A549 (cell line): ENCODE results near the gene LRRC40. TPM values are rescaled to one million over a fixed set of nuclear protein-coding genes. Genes with fewer than 3 reads are reported as not detected.

Experiments used
- ATAC-seq, 2 experiments: fragments of 200-7000 bp in 1 of 2; fragments of >200 bp in 1 of 2; cut with Nextera tagmentation in 1 of 2; cut with Tn5 transposase in 1 of 2; 3 replicates each; pipeline versions ENCODE4 v1.8.0 to v1.9.1; 2018 to 2020; ENCODE audit warnings: mild to moderate bottlenecking in 1 of 2, moderate library complexity in 1 of 2
- CTCF ChIA-PET: fragments of 300-600 bp; sonication (Branson Sonifier 250); formaldehyde crosslinking; extraction: SDS; loops from one replicate; lab custom pipeline; 2021; ENCODE audit warnings: antibody characterized with exemption, inconsistent platforms; lab: Yijun Ruan, JAX
- POLR2A ChIA-PET: fragments of 350-600 bp; formaldehyde crosslinking; extraction: SDS; loops from one replicate; lab custom pipeline; 2021; ENCODE audit warnings: antibody characterized with exemption, inconsistent platforms; lab: Yijun Ruan, JAX
- DNase-seq, 2 experiments: peaks; one replicate each; pipeline versions ENCODE4 v3.0.0 to v3.0.0-alpha.2; 2011 to 2016; ENCODE audit warnings: low read depth in 1 of 2, low spot score in 1 of 2
- FAIRE-seq: peaks from 2 replicates; lab custom pipeline; 2011; peaks lifted over from hg19 to GRCh38; lab: Jason Lieb, UNC
- H3K27ac ChIP-seq, 2 experiments: fragments of >200 bp; sonication (Bioruptor Twin); formaldehyde crosslinking; 3 replicates each; pipeline ENCODE4 v1.5.1; 2016 to 2017
- H3K4me1 ChIP-seq: fragments of >200 bp; sonication (Bioruptor Twin); formaldehyde crosslinking; 3 replicates; pipeline ENCODE4 v1.6.1; 2016
- H3K4me2 ChIP-seq: fragments of >200 bp; sonication (Bioruptor Twin); formaldehyde crosslinking; 3 replicates; pipeline ENCODE4 v1.6.1; 2016
- H3K4me3 ChIP-seq: fragments of >200 bp; sonication (Bioruptor Twin); formaldehyde crosslinking; 3 replicates; pipeline ENCODE4 v1.5.1; 2016
- H3K9me3 ChIP-seq: fragments of >200 bp; sonication (Bioruptor Twin); formaldehyde crosslinking; 3 replicates; pipeline ENCODE4 v1.6.1; 2016
- BCL3 ChIP-seq: fragments of >200 bp; sonication (Bioruptor Twin); formaldehyde crosslinking; IDR thresholded peaks from 3 replicates; pipeline ENCODE4 v1.6.1; 2016
- CBX8 ChIP-seq: fragments of 200-600 bp; sonication (generic); IDR thresholded peaks from 2 replicates; pipeline ENCODE4 v1.6.1; 2016
- CHD4 ChIP-seq: fragments of 200-600 bp; sonication (generic); IDR thresholded peaks from 2 replicates; pipeline ENCODE4 v1.6.1; 2016; ENCODE audit warnings: antibody characterized with exemption, mild to moderate bottlenecking, borderline replicate concordance
- EHMT2 ChIP-seq: fragments of 200-600 bp; sonication (generic); IDR thresholded peaks from 2 replicates; pipeline ENCODE4 v1.6.1; 2016; ENCODE audit warnings: antibody characterized with exemption, low read depth, mild to moderate bottlenecking, moderate library complexity
- EP300 ChIP-seq, 2 experiments: fragments of >200 bp; sonication (Bioruptor Twin); formaldehyde crosslinking; IDR thresholded peaks; 2 replicates in 1 of 2; 3 replicates in 1 of 2; pipeline ENCODE4 v1.6.1; 2016 to 2017
- FOSL2 ChIP-seq, 2 experiments: fragments of 450-650 bp in 1 of 2; fragments of >200 bp in 1 of 2; sonication (Bioruptor Twin) in 1 of 2; formaldehyde crosslinking; IDR thresholded peaks; 2 replicates each; pipeline versions ENCODE4 v1.5.0 to v1.6.1; 2016 to 2020; ENCODE audit warnings: mild to moderate bottlenecking in 1 of 2, moderate library complexity in 1 of 2
- GATA3 ChIP-seq: IDR thresholded peaks from 2 replicates; pipeline ENCODE4 v1.6.1; 2012; ENCODE audit warnings: borderline replicate concordance
- HOXA7 ChIP-seq: fragments of 250-450 bp; sonication (Bioruptor Pico); IDR thresholded peaks from 2 replicates; pipeline ENCODE4 v1.5.0; 2020; ENCODE audit warnings: mild to moderate bottlenecking, moderate library complexity
- HOXB13 ChIP-seq: fragments of 250-450 bp; sonication (Bioruptor Pico); IDR thresholded peaks from 2 replicates; pipeline ENCODE4 v1.5.0; 2020; ENCODE audit warnings: low read depth, mild to moderate bottlenecking, moderate library complexity
- JUN ChIP-seq, 2 experiments: fragments of >200 bp; sonication (Bioruptor Twin); formaldehyde crosslinking; IDR thresholded peaks; 2 replicates in 1 of 2; 3 replicates in 1 of 2; pipeline ENCODE4 v1.6.1; 2016 to 2017
- JUNB ChIP-seq: fragments of >200 bp; sonication (Bioruptor Twin); formaldehyde crosslinking; IDR thresholded peaks from 2 replicates; pipeline ENCODE4 v1.6.1; 2016
- KDM5A ChIP-seq: fragments of 200-600 bp; sonication (generic); IDR thresholded peaks from 2 replicates; pipeline ENCODE4 v1.6.1; 2016; ENCODE audit warnings: antibody characterized with exemption, mild to moderate bottlenecking
- MAZ ChIP-seq: fragments of 150-350 bp; IDR thresholded peaks from 2 replicates; pipeline ENCODE4 v1.6.1; 2014; ENCODE audit warnings: antibody characterized with exemption, low read depth, low read length, borderline replicate concordance
- MYC ChIP-seq: IDR thresholded peaks from 2 replicates; pipeline ENCODE4 v1.6.1; 2012; ENCODE audit warnings: mild to moderate bottlenecking, inconsistent platforms, low read length, improper control_type of control experiment, borderline replicate concordance
- NFE2L2 ChIP-seq: fragments of 150-350 bp; conservative IDR thresholded peaks from 2 replicates; pipeline ENCODE4 v1.6.1; 2014; ENCODE audit warnings: low read length
- NPAS2 ChIP-seq: fragments of 250-450 bp; sonication (Bioruptor Pico); IDR thresholded peaks from 2 replicates; pipeline ENCODE4 v1.8.0; 2022; ENCODE audit warnings: mild to moderate bottlenecking, moderate library complexity, borderline replicate concordance
- NR3C1 ChIP-seq: fragments of >200 bp; sonication (Bioruptor Twin); formaldehyde crosslinking; IDR thresholded peaks from 3 replicates; pipeline ENCODE4 v1.6.1; 2017
- PBX3 ChIP-seq: IDR thresholded peaks from 2 replicates; pipeline ENCODE4 v1.6.1; 2012
- PHF8 ChIP-seq: fragments of 200-600 bp; sonication (generic); IDR thresholded peaks from 2 replicates; pipeline ENCODE4 v1.6.1; 2016; ENCODE audit warnings: low read depth, mild to moderate bottlenecking, antibody characterized with exemption, moderate library complexity, borderline replicate concordance
- RCOR1 ChIP-seq: fragments of 150-350 bp; IDR thresholded peaks from 2 replicates; pipeline ENCODE4 v1.6.1; 2014; ENCODE audit warnings: antibody characterized with exemption, low read length, low read depth
- RFX5 ChIP-seq: fragments of 450-650 bp; IDR thresholded peaks from 2 replicates; pipeline ENCODE4 v1.7.1; 2014; ENCODE audit warnings: antibody characterized with exemption, mild to moderate bottlenecking, moderate library complexity
- RNF2 ChIP-seq: fragments of 200-600 bp; sonication (generic); IDR thresholded peaks from 2 replicates; pipeline ENCODE4 v1.6.1; 2016; ENCODE audit warnings: low read depth, mild to moderate bottlenecking, antibody characterized with exemption, moderate library complexity, borderline replicate concordance
- SMC3 ChIP-seq: fragments of >200 bp; sonication (Bioruptor Twin); formaldehyde crosslinking; IDR thresholded peaks from 3 replicates; pipeline ENCODE4 v1.6.1; 2018; ENCODE audit warnings: inconsistent platforms
- SREBF2 ChIP-seq: fragments of 450-650 bp; IDR thresholded peaks from 2 replicates; pipeline ENCODE4 v1.6.1; 2014; ENCODE audit warnings: mild to moderate bottlenecking, moderate library complexity
- TFCP2L1 ChIP-seq: fragments of 250-450 bp; sonication (Bioruptor Pico); IDR thresholded peaks from 2 replicates; pipeline ENCODE4 v1.5.0; 2021; ENCODE audit warnings: mild to moderate bottlenecking
- TP53 ChIP-seq: fragments of 250-450 bp; sonication (Bioruptor Pico); IDR thresholded peaks from 2 replicates; pipeline ENCODE4 v1.5.0; 2021; ENCODE audit warnings: mild to moderate bottlenecking, moderate library complexity
- ZC3H11A ChIP-seq: fragments of 450-650 bp; IDR thresholded peaks from 2 replicates; pipeline ENCODE4 v1.6.1; 2014; ENCODE audit warnings: antibody characterized with exemption, mild to moderate bottlenecking
- ZFP36 ChIP-seq: fragments of 450-650 bp; IDR thresholded peaks from 2 replicates; pipeline ENCODE4 v1.6.1; 2014; ENCODE audit warnings: borderline replicate concordance; ENCODE audit not compliant: partially characterized antibody
- ZNF302 ChIP-seq: fragments of 250-450 bp; sonication (Bioruptor Pico); IDR thresholded peaks from 2 replicates; pipeline ENCODE4 v1.9.0; 2021; ENCODE audit warnings: inconsistent platforms, mild to moderate bottlenecking, moderate library complexity
- ZSCAN20 ChIP-seq: fragments of 250-450 bp; sonication (Bioruptor Pico); IDR thresholded peaks from 2 replicates; pipeline ENCODE4 v1.8.0; 2022; ENCODE audit warnings: mild to moderate bottlenecking, moderate library complexity
- WGBS: methylation state at CpG from one replicate; pipeline ENCODE4 v1.1.6; 2017; ENCODE audit errors: missing lambda C conversion rate; 5-methylcytosine and 5-hydroxymethylcytosine counted together
- polyA plus RNA-seq, 4 experiments: library from polyadenylated mRNA; depleted of rRNA in 3 of 4; stranded (reverse); fragments of >200 nt; fragmentation: RNase III in 1 of 4; extraction: RNeasy Plus Mini Kit Qiagen cat#74134 plus additional on column Dnase treatment in 1 of 4; gene quantifications; 2 replicates in 3 of 4; 3 replicates in 1 of 4; pipeline ENCODE4 v1.2.3, GENCODE V29; 2011 to 2017
- TF ChIP-seq, protein P1 (sequence below): fragments of 450-650 bp; IDR thresholded peaks from 2 replicates; pipeline ENCODE4 v1.6.1; 2014; ENCODE audit warnings: antibody characterized with exemption
- TF ChIP-seq, protein P2 (sequence below): IDR thresholded peaks from 2 replicates; pipeline ENCODE4 v1.6.1; 2012

The LRRC40 gene
- polyA plus RNA-seq, 2 of the 4 experiments (the other 2 are of a cell fraction) = 10.6 to 25.3 TPM

GRCh38 chr1:70140894-70141293, 64.5 kb downstream of the LRRC40 start:
- WGBS = 94% methylated on average over 3 of the region's 3 CpGs

GRCh38 chr1:70140343-70140742, 65.0 kb downstream of the LRRC40 start:
- Histone ChIP-seq H3K4me1 (no peaks in the 10 kb centered on the region), H3K9me3 (no peaks in the 10 kb centered on the region), H3K4me3 (no peak overlapping the region), H3K4me2 (no peak overlapping the region), H3K27ac (no peak overlapping the region)
- DNase-seq (no peak), ATAC-seq (no peak), FAIRE-seq (no peak)
- ChIA-PET CTCF (no interaction called here), POLR2A (no interaction called here)
- TF ChIP-seq, protein P1, sequence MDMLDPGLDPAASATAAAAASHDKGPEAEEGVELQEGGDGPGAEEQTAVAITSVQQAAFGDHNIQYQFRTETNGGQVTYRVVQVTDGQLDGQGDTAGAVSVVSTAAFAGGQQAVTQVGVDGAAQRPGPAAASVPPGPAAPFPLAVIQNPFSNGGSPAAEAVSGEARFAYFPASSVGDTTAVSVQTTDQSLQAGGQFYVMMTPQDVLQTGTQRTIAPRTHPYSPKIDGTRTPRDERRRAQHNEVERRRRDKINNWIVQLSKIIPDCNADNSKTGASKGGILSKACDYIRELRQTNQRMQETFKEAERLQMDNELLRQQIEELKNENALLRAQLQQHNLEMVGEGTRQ = no peak
- TF ChIP-seq RCOR1 (no peak), RNF2 (no peak), RFX5 (no peak), ZFP36 (no peak), HOXB13 (CRISPR knock-in tag) (no peak), TFCP2L1 (CRISPR knock-in tag) (no peak), KDM5A (no peak), PHF8 (no peak), CHD4 (no peak), JUN (IDR thresholded peaks at IDR 0.05) (no peak), EHMT2 (no peak), JUNB (no peak), CBX8 (no peak), MYC (no peak), NR3C1 (no peak), HOXA7 (CRISPR knock-in tag) (no peak)

More at GRCh38 chr1:70140894-70141293, 64.5 kb downstream of the LRRC40 start:
- ATAC-seq (no peak), DNase-seq (no peak), FAIRE-seq (no peak)
- no peaks in the 10 kb centered on the region for H3K4me1 ChIP-seq
- H3K27ac ChIP-seq = no peak overlapping the region
- CTCF ChIA-PET = interaction anchor here (1.3 kb wide), 1 partner anchor 8 kb away, joined by 5 read pairs; no protein-coding TSS in a partner anchor
- no peak overlapping the region for H3K4me3 ChIP-seq
- H3K9me3 ChIP-seq = no peaks in the 10 kb centered on the region
- no peak overlapping the region for H3K4me2 ChIP-seq
- TF ChIP-seq ZC3H11A (no peak), SREBF2 (no peak), MAZ (no peak), BCL3 (no peak), NPAS2 (CRISPR knock-in tag) (no peak), ZNF302 (no peak), EP300 (IDR thresholded peaks at IDR 0.05) (no peak), ZSCAN20 (CRISPR knock-in tag) (no peak), KDM5A (no peak), SMC3 (no peak), NFE2L2 (no peak), PHF8 (no peak), GATA3 (no peak), ZFP36 (no peak), PBX3 (no peak), FOSL2 (IDR thresholded peaks at IDR 0.05) (no peak), FOSL2 (CRISPR knock-in tag; IDR thresholded peaks at IDR 0.05) (no peak), TFCP2L1 (CRISPR knock-in tag) (no peak), TP53 (CRISPR knock-in tag) (no peak)
- TF ChIP-seq, protein P2, sequence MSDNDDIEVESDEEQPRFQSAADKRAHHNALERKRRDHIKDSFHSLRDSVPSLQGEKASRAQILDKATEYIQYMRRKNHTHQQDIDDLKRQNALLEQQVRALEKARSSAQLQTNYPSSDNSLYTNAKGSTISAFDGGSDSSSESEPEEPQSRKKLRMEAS = no peak
- POLR2A ChIA-PET = no interaction called here
